Measurements from ENCODE around the gene ITGA11.

Gene ITGA11

GRCh38 chr15:68447976-68448755, 16.2 kb upstream of the ITGA11 start:
- no peak for DNase-seq (ENCODE audit: low read depth in 2 of 2)

DNA sequence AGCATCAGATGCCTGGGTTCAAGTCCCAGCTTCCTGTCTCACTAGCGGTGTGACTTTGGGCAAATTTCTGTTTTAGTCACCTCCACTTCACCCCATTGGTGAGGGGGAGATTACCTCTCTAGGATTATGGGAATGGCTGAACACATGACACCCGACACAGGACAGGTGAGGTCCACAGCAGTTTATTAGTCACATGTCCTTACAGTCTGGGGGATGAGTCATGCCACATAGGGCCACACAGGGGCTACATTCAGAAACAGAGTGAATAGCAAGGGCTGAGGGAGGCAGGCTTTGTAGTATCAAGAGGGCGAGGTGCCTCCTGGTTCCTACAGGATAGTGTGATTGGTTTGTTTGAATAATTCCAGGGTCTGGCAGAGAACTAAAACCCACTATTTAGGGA, 15.2 kb upstream of the ITGA11 start:
- no peak for DNase-seq (ENCODE audit: low read depth in 2 of 2)

GRCh38 chr15:68445351-68445750, 13.4 kb upstream of the ITGA11 start:
- no peak for DNase-seq (ENCODE audit: low read depth in 2 of 2)

DNA sequence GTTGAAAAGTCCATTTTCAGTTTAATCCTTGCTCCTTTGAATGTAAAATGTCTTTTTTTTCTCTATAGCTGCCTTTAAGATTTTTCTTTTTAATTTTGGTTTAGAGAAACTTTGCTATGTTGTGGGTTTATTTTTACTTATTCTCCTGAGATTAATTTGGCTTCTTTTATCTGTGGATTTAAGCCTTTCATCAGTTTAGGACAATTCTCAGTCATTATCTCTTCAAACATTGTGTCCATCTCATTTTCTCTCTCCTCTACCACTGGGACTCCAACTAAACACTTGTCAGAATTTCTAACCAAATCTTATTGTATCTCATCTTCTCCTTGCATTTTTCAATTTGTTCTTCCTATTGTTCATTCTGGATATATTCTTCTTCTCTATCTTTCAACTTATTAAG, 12.4 kb upstream of the ITGA11 start:
- DNase-seq (ENCODE audit: low read depth in 2 of 2): no peak

DNA sequence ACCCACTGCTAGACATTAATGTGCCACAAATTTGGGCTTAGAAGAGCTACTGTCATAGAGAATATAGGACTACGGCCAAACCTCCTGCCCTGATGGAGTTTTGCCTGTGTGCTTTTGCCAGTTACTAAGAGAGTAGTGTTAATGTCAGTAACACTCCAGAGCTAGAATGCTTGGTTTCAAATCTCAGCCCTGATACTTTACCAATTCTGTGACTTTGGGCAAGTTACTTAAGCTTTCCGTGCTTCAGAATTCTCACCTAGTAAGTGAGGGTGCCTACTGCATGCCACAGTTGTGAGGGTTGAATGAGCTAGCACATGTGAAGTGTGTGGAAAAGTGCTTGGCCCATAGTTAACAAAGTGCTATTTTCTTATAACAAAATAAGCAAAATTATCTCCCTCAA, 10.9 kb upstream of the ITGA11 start:
- DNase-seq (ENCODE audit: low read depth in 2 of 2): no peak

DNA sequence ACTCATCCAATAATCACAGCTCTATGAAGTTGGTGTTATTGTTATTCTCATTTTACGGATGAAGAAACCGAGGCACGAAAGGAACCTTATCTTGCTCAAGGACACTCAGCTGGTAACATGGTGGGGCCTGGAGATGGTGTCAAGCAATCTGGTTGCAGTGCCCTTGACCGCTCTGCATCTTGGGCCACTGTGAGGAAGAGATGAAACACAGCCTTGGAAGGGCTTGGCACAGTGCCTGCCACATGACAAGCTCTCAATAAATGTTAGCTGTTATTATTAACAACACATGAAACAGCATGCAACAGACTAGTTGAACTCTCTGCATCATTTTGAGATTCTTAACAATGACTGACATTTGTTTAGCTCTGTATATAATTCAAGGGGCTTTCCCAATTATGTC, 10.1 kb upstream of the ITGA11 start:
- no peak for DNase-seq (ENCODE audit: low read depth in 2 of 2)

- DNase-seq (ENCODE audit: low read depth in 2 of 2): no peak
These were observed 9.2 kb upstream of the ITGA11 start for GRCh38 chr15:68441045-68441743.

GRCh38 chr15:68440136-68440535, 8.2 kb upstream of the ITGA11 start:
- no peak for DNase-seq (ENCODE audit: low read depth in 2 of 2)

DNA sequence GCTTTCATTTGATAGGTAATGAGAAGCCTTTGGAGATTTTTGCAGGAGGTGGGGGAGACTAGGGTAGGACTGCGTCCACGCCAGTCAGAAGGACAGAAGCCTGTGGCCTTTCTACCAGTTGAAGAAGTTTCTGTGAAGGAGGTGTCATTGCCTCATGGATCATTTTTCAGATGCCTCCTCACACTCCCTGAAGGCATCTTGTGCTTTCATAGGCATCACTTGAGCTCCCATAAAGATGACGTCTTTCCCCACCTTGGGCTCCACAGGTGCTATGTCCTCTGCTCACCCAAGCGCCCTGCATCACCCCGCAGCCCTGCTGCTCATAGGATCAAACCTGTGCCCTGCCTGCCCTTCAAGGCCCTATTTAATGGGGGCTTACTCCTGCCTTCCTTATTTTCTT, 7.5 kb upstream of the ITGA11 start:
- DNase-seq (ENCODE audit: low read depth in 2 of 2): no peak

GRCh38 chr15:68436680-68437079, 4.7 kb upstream of the ITGA11 start:
- DNase-seq (ENCODE audit: low read depth in 2 of 2): no peak

GRCh38 chr15:68435966-68436365, 4.0 kb upstream of the ITGA11 start:
- no peak for DNase-seq (ENCODE audit: low read depth in 2 of 2)

- DNase-seq (ENCODE audit: low read depth in 2 of 2): no peak
These were observed 2.1 kb upstream of the ITGA11 start for GRCh38 chr15:68434021-68434420.

GRCh38 chr15:68433551-68433950, 1.6 kb upstream of the ITGA11 start:
- DNase-seq (ENCODE audit: low read depth in 2 of 2): no peak

GRCh38 chr15:68432441-68433064, 590 bp upstream of the ITGA11 start:
- no peak for DNase-seq (ENCODE audit: low read depth in 2 of 2)

DNA sequence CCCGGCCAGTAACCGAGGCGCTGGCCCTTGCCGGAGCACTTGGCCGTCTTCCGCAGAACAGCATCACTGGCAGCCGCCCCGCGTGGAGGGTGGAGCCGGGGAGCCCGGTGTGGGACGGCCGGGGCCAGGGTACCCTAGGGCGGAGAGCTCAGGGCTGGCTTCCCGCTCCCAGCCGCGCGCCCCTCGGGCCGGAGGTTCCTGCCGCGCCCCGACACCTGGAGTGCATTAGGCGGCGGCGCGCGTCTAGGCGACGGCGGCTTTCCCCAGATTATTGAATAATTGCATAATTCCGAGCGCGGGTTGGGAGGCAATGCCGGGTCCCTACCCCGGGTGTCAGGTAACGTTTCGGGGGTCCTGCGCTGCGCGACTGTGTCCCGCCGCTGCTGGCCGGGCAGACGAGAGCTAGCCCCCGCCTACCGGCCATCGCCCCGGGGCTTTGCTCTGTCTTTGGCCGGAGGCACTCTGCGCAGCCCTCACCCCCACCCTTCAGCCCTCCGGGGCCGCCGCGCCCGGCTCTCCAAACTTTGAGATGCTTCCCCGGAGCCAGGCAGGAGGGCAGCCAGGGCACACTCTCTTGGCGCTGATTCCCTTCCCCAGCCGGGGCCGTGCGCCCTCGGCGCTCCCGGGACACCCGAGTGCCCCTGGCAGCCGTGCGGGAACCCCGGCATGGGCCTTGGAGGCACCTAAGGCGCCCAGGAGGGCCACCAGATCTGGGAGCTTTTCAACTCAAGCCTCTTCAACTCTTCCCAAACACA, 749 bp downstream of the ITGA11 start:
- DNase-seq (ENCODE audit: low read depth in 2 of 2): no peak

DNA sequence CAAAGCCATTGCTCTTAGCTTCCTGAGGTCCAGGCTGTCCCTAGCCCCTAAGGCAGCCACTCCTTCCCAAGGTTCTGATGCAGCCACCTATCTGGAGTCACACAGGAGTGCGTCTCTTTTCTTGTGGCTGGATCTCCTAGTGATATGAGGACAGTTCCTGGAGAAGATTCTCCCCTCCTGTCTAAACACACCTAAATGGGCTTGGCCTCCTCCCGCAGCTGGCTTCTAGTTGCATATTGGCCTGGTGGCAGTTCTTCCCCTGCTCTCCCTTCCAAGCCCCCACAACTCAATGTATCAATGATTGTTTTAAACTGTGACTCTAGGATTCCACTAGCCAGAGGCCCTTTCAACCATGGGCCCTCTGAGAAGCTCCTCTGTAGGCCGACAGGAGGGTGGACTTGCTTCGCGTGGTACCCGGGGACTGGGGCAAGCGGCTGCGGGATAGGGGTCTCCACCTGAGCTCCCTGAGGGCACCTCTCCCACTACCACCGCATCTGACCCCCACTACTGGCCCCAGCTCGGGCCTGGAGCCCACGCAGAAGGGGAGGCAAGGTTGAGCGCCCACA, 1.4 kb downstream of the ITGA11 start:
- DNase-seq (ENCODE audit: low read depth in 2 of 2): no peak

DNA sequence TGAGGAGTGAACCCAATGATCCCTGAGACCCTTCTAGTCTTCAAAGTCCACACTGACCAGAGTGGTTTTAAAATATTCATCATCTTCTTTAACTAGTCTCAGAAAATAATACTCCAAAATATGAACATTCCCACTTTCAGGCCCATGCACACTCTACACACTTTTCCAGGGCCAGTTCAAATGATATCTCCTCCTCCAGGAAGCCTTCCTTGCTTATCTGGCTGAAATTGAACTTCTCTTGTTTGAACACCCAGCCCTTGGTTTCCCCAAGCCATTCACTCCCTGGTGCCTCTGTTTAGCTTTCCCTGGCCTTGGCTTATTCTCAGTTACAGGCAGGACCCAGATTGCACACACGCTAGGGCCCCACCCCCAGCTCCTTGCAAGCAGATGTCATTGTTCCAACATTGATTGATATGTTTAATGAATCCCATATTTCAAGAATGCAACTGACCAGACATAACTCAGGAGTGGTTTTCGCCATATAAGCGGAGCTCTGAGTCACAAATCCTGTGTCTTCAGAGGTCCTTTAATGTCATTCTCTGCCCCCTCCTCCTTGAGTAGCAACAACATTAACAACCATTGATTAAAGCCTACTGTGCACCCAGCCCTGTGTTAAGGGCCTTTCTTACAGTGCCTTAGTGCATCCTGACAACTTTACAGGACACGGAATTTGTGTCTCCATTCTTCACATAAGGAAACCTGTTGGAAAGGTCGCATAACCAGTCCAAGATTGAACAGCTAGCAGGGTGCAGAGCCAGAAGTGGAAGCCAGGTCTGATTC, 2.1 kb downstream of the ITGA11 start:
- DNase-seq (ENCODE audit: low read depth in 2 of 2): no peak

- DNase-seq (ENCODE audit: low read depth in 2 of 2): no peak
These were observed 3.5 kb downstream of the ITGA11 start for GRCh38 chr15:68428431-68428940.

- no peak for DNase-seq (ENCODE audit: low read depth in 2 of 2)
These were observed 4.0 kb downstream of the ITGA11 start for GRCh38 chr15:68427963-68428362.

DNA sequence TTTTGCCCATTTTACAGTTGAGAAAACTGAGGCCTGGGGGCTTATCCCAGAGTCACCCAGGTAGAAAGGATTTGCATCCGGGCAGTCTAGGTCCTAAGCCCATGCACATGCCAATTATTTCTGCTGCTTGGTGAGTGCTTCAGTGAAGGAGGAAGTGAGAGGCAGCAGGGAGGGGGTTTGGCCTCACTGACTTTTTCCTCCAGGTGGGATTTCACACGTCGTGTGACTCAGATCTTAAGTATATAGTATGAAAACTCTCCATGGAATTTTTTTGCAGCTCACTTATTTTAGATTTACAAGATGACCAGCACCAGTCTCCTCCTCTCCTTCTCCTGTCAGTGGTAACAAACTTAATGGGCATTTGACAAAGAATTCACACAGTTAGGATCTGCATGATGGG, 4.6 kb downstream of the ITGA11 start:
- no peak for DNase-seq (ENCODE audit: low read depth in 2 of 2)

GRCh38 chr15:68426116-68426515, 5.8 kb downstream of the ITGA11 start:
- no peak for DNase-seq (ENCODE audit: low read depth in 2 of 2)

Measured in activated CD8-positive, alpha-beta memory T cell treated with anti-CD3 and anti-CD28 coated beads for 4 hours (primary cell).